ENCODE data around the gene PRSS16.

The PRSS16 gene

GRCh38 chr6:27288136-27289044 is 40.9 kb downstream of the PRSS16 start:
- no peak for DNase-seq

- no peak for DNase-seq
Measured at GRCh38 chr6:27290065-27290849, 42.8 kb downstream of the PRSS16 start.

GRCh38 chr6:27290850-27291208 is 43.3 kb downstream of the PRSS16 start:
- no peak for DNase-seq

GRCh38 chr6:27293436-27294098 is 46.1 kb downstream of the PRSS16 start:
- DNase-seq, result peak; percentile 35

- DNase-seq, result no peak
Measured at GRCh38 chr6:27294409-27294808, 46.9 kb downstream of the PRSS16 start.

GRCh38 chr6:27295301-27296079 is 48.0 kb downstream of the PRSS16 start:
- DNase-seq, result peak; percentile 27

- DNase-seq, result peak; percentile 37
Measured at GRCh38 chr6:27296106-27296783, 48.7 kb downstream of the PRSS16 start.

- DNase-seq, result no peak
Measured at GRCh38 chr6:27297484-27297856, 50.0 kb downstream of the PRSS16 start.

GRCh38 chr6:27297857-27298730 is 50.6 kb downstream of the PRSS16 start:
- no peak for DNase-seq

GRCh38 chr6:27303613-27304272 is 56.2 kb downstream of the PRSS16 start:
- DNase-seq, result no peak
